OCI-LY1 (cell line): ENCODE measurements around the gene RIN3.

Experiments
- H2AFZ ChIP-seq: fragments of 200-600 bp; sonication (generic), shearing (Covaris generic); 2 replicates; pipeline ENCODE4 v1.6.0; 2014; ENCODE audit warnings: antibody characterized with exemption, mild to moderate bottlenecking, low read length
- H3F3A ChIP-seq: fragments of 200-600 bp; sonication (generic), shearing (Covaris generic); 2 replicates; pipeline ENCODE4 v1.6.0; 2014; ENCODE audit warnings: mild to moderate bottlenecking, antibody characterized with exemption, low read length, moderate library complexity; ENCODE audit not compliant: insufficient read depth
- H3K27ac ChIP-seq: fragments of 200-600 bp; sonication (generic); 2 replicates; pipeline ENCODE4 v1.5.1; 2014; ENCODE audit warnings: low read length, mixed run types, mild to moderate bottlenecking, low read depth; ENCODE audit not compliant: poor library complexity, severe bottlenecking
- H3K27me3 ChIP-seq: fragments of 200-600 bp; sonication (generic); 2 replicates; pipeline ENCODE4 v1.6.0; 2014; ENCODE audit warnings: antibody characterized with exemption, mild to moderate bottlenecking, low read length, moderate library complexity; ENCODE audit not compliant: insufficient read depth
- H3K36me3 ChIP-seq: fragments of 200-600 bp; sonication (generic); 2 replicates; pipeline ENCODE4 v1.6.1; 2014; ENCODE audit warnings: mild to moderate bottlenecking, antibody characterized with exemption, low read length, moderate library complexity, mixed read lengths; ENCODE audit not compliant: insufficient read depth
- H3K4me1 ChIP-seq: fragments of 200-600 bp; sonication (generic); 2 replicates; pipeline ENCODE4 v1.5.1; 2014; ENCODE audit warnings: mild to moderate bottlenecking, low read length, moderate library complexity; ENCODE audit not compliant: insufficient read depth, severe bottlenecking
- H3K4me2 ChIP-seq: fragments of 200-600 bp; sonication (generic), shearing (Covaris generic); 2 replicates; pipeline ENCODE4 v1.6.1; 2014; ENCODE audit warnings: low read length
- H3K4me3 ChIP-seq: fragments of 200-600 bp; sonication (generic); 2 replicates; pipeline ENCODE4 v1.5.1; 2014; ENCODE audit warnings: low read length, low read depth, mild to moderate bottlenecking, mixed read lengths; ENCODE audit not compliant: poor library complexity, severe bottlenecking
- H3K79me2 ChIP-seq: fragments of 200-600 bp; shearing (Covaris generic); 2 replicates; pipeline ENCODE4 v1.6.1; 2016; ENCODE audit warnings: mixed run types, low read length, mixed read lengths; ENCODE audit not compliant: insufficient read depth
- H3K9ac ChIP-seq: fragments of 200-600 bp; sonication (generic), shearing (Covaris generic); 2 replicates; pipeline ENCODE4 v1.6.1; 2014; ENCODE audit warnings: mild to moderate bottlenecking, low read length, mixed read lengths
- H3K9me2 ChIP-seq: fragments of 200-600 bp; sonication (generic), shearing (Covaris generic); 2 replicates; pipeline ENCODE4 v1.6.1; 2014; ENCODE audit warnings: low read depth, mild to moderate bottlenecking, low read length, mixed read lengths
- H3K9me3 ChIP-seq: fragments of 200-600 bp; shearing (Covaris generic); 2 replicates; pipeline ENCODE4 v1.6.1; 2014; ENCODE audit warnings: low read length, mixed read lengths
- H4K20me1 ChIP-seq: fragments of 200-600 bp; sonication (generic), shearing (Covaris generic); 2 replicates; pipeline ENCODE4 v1.6.0; 2016; ENCODE audit warnings: mild to moderate bottlenecking, low read length; ENCODE audit not compliant: insufficient read depth
- CTCF ChIP-seq: fragments of 200-600 bp; sonication (generic), shearing (Covaris generic); IDR thresholded peaks from 2 replicates; pipeline ENCODE4 v1.5.1; 2017; ENCODE audit warnings: mild to moderate bottlenecking, antibody characterized with exemption, low read length, moderate library complexity, mixed read lengths
- EZH2 ChIP-seq: fragments of 200-600 bp; sonication (generic), shearing (Covaris generic); IDR thresholded peaks from 2 replicates; pipeline ENCODE4 v1.8.0; 2017; ENCODE audit warnings: borderline replicate concordance, mixed run types, mild to moderate bottlenecking, antibody characterized with exemption, low read length, moderate library complexity, mixed read lengths

The RIN3 gene

GRCh38 chr14:92481386-92481785 is 32.2 kb upstream of the RIN3 start:
- no peak overlapping the region for H3K9ac ChIP-seq
- H3K9me3 ChIP-seq: no peaks in the 10 kb centered on the region
- no peaks in the 10 kb centered on the region for H3K27me3 ChIP-seq
- no peak overlapping the region for H3K27ac ChIP-seq
- TF ChIP-seq EZH2: no peak
- no peak for TF ChIP-seq CTCF
- no peaks in the 10 kb centered on the region for H4K20me1 ChIP-seq
- H3K4me2 ChIP-seq: no peak overlapping the region
- no peaks in the 10 kb centered on the region for H3K79me2 ChIP-seq
- no peaks in the 10 kb centered on the region for H3K9me2 ChIP-seq
- no peak overlapping the region for H3K4me3 ChIP-seq
- H3K4me1 ChIP-seq: no peaks in the 10 kb centered on the region
- H3F3A ChIP-seq: no peaks in the 10 kb centered on the region
- H2AFZ ChIP-seq: no peak overlapping the region
- H3K36me3 ChIP-seq: no peaks in the 10 kb centered on the region

DNA sequence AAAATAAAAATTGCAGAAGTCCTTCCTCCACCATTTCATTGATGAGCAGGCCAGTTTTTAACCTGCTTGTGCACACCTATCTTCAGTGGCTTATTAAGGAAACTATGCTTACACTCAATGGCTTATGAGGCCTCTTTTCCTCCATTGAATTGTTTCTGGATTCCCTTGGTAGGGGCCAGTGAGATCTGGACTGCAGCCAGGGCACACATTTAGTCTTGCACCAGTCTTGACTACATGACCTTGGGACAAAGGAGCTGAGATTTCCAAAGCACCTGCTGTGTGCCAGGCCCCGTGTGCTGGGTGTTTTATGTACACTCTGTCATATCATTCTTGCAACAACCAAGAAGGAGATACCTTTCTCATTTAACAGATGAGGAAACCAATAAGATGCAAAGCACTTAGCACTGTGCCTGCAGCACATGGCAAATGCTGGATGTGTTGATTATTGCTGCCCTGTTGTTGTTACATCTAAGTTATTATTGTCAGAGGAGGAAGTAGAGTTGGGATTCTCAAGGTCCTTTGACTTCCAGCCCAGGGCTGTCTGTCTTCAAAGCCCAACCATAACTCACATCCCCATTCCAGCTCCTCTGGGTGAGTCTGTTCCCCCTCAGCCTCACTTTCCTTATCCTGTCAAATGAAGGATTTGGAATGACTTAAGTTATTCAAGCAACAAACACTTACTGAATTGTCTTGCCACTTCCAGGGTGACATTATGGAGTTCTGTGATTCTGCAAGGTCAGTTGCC is 31.6 kb upstream of the RIN3 start:
- Histone ChIP-seq H3K4me2 (no peak overlapping the region), H3K27ac (no peak overlapping the region), H3K27me3 (no peaks in the 10 kb centered on the region), H3K9me2 (no peaks in the 10 kb centered on the region), H3K79me2 (no peaks in the 10 kb centered on the region), H3K9ac (no peak overlapping the region), H3K36me3 (no peaks in the 10 kb centered on the region), H3K9me3 (no peaks in the 10 kb centered on the region), H3K4me1 (no peaks in the 10 kb centered on the region), H2AFZ (no peak overlapping the region), H3K4me3 (no peak overlapping the region), H4K20me1 (no peaks in the 10 kb centered on the region), H3F3A (no peaks in the 10 kb centered on the region)
- TF ChIP-seq CTCF (no peak), EZH2 (no peak)

DNA sequence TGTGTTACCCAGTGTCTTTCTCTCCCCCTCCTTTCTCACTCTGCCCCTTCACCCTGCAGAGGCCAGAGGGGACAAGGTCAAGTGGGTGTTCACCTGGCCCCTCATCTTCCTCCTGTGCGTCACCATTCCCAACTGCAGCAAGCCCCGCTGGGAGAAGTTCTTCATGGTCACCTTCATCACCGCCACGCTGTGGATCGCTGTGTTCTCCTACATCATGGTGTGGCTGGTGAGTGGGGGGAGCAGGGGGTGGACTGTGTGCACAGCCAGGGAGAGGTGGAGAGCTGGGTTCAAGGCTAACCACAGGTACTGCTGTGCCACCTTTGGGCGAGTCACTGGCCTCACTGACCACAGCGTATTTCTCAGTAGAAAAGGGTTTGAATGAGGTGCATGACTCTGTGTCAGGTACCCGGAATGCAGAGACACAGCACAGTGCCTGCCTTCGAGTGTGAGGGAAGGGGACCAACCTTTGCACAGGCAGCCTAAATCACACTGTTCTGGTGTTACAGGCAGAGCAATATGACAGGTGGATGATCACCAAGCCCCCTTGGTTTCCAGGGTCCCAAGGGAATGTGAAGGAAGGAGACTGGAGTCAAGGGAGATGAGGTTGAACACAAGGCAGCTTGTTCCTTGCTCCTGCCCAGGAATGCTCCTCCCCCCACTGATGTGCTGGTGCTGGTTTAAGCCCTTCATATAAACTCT is 30.8 kb upstream of the RIN3 start:
- no peak overlapping the region for H2AFZ ChIP-seq
- H3K4me1 ChIP-seq: no peaks in the 10 kb centered on the region
- no peak overlapping the region for H3K4me2 ChIP-seq
- no peak overlapping the region for H3K4me3 ChIP-seq
- H3K9me3 ChIP-seq: no peaks in the 10 kb centered on the region
- no peaks in the 10 kb centered on the region for H3F3A ChIP-seq
- no peaks in the 10 kb centered on the region for H4K20me1 ChIP-seq
- H3K36me3 ChIP-seq: no peaks in the 10 kb centered on the region
- no peaks in the 10 kb centered on the region for H3K9me2 ChIP-seq
- H3K27ac ChIP-seq: no peak overlapping the region
- H3K27me3 ChIP-seq: no peaks in the 10 kb centered on the region
- no peaks in the 10 kb centered on the region for H3K79me2 ChIP-seq
- TF ChIP-seq CTCF: no peak
- no peak for TF ChIP-seq EZH2
- no peak overlapping the region for H3K9ac ChIP-seq
